GM15510 (cell line): Measurements from ENCODE around the gene PALLD.

Experiments
- POLR2A ChIP-seq: IDR thresholded peaks from 3 replicates; pipeline ENCODE4 v1.6.1; 2011; ENCODE audit warnings: borderline replicate concordance; ENCODE audit not compliant: insufficient read length; ENCODE audit errors: extremely low read depth

PALLD gene

GRCh38 chr4:168925789-168926490 is 429.1 kb downstream of the PALLD start:
- TF ChIP-seq POLR2A, result no peak

DNA sequence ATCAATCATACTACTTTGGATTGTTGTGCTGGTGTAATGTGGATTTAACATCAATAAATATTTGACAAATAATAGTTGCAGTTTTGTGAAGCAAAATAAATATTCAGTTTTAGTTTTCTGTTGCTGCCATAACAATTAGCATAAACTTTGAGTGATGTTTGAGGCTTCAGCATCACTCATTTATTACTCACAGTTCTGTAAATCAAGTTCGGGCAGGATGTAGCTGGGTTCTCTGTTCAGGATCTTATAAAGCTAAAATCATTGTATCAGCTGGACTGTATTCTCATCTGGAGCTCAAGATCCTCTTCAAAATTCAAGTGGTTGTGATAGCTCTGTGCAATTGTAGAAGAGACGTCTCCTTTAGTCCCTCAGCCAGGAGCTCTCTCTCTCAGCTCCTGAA is 431.5 kb downstream of the PALLD start:
- no peak for TF ChIP-seq POLR2A

DNA sequence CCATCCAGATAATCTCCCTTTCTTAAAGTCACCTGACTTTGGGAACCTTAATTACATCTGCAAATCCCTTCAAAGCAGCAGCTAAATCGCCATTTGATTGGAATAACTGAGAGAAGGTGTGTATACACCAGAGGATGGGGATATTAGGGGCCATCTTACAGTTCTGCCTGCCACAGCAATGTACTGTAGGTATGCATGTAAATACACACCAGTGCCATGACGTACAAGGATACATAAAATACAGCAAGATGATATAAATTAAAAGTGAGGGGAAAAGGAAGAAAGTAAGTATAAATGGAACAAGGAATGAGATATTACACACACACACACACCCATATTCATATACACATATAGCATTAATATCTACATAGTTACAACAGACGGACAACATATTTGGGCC is 432.0 kb downstream of the PALLD start:
- no peak for TF ChIP-seq POLR2A

- TF ChIP-seq POLR2A, result no peak
These were observed 433.8 kb downstream of the PALLD start for GRCh38 chr4:168930413-168931196.

- TF ChIP-seq POLR2A, result no peak
These were observed 434.4 kb downstream of the PALLD start for GRCh38 chr4:168931215-168931650.

- TF ChIP-seq POLR2A, result no peak
These were observed 435.3 kb downstream of the PALLD start for GRCh38 chr4:168932138-168932537.

DNA sequence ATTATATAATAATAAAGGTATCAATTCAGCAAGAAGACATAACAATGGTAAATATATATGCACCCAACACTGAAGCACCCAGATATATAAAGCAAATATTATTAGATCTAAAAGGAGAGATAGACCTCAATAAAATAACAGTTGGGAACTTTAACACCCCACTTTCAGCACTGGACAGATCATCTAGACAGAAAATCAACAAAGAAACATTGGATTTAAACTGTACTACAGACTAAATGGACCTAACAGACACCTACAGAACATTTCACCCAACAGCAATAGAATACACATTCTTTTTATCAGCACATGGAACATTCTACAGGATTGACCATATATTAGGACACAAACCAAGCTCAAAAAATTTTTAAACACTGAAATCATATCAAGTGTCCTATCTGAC is 436.6 kb downstream of the PALLD start:
- TF ChIP-seq POLR2A, result no peak

DNA sequence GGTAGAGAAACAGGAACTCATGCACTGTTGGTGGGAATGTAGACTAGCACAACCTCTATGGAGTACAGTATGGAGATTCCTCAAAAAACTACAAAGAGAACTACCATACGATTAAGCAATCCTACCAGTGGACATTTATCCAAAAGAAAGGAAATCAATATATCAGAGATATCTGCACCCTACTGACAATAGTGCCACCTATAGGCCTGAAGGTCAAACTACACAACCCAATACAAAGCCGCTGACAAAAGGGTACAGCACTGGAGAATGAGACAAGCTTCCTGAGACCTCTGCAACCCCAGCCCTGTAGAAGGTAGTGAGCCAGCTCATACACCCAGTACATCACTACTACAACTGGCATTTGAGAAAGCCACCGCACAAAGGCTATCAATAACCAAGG is 446.1 kb downstream of the PALLD start:
- no peak for TF ChIP-seq POLR2A

DNA sequence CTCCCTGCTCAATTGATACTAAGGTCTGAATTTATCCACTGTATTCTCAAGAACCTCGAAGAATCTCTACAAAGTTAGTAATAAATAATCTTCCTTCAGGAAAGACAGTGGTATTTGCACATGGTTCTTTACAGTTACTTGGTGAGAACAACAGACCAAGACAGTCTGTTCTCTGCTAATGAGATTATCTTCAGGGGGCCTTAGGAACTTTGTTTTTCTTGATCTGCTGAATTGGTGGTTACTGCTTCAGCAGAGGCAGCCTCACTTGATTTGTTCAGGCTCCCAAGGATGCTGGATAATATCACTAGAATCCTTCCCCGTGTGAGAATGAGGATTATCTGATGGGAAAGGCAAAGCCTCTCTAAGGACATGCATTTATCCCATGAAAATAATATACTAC is 448.4 kb downstream of the PALLD start:
- TF ChIP-seq POLR2A, result no peak

DNA sequence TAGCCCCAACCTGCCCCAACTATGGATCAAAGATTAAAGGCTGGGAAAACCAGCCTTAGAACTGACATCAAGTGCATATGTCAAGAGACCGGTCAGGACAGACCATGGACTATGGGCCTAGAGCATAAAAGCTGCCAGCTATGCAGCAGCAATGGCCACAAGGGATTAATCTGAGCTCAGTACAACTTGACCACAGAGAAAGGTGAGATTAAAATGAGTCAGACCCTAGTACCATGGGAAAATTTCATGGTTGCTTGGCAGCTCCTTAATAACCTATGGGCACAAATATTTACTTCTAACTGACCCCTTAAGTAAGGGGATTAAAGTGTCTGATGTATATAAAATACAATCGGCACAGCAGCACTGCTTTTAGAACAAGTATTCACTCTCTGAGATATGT is 458.8 kb downstream of the PALLD start:
- TF ChIP-seq POLR2A, result no peak

DNA sequence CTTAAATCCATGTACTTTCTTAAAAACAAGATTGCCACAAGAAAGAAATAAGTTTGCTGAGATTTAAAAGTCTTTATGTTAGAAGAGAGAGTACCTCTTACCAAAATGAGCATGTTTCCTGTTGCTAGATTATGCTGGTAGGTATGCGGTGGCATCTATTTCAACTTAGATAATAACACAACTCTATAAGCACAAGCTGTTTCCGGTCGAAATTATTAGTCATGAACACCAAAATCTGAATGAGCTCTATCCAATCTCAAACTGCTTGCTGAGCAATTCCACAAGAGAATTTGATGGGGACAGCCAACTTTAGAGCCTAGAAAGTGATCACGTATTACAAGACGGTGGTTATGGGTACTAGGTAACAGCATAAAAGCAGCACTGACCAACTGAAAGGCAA is 463.9 kb downstream of the PALLD start:
- no peak for TF ChIP-seq POLR2A

DNA sequence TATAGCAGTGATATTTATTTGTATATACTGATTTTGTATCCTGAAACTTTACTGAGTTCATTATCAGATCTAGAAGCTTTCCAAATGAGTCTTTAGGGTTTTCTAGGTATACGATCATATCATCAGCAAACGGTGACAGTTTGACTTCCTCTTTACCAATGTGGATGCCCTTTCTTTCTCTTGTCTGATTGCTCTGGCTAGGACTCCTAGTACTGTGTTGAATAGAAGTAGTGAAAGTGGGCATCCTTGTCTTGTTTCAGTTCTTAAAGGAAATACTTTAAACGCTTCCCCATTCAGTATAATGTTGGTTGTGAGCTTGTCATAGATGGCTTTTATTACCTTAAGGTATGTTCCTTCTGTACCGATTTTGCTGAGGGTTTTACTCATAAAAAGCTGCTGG is 475.7 kb downstream of the PALLD start:
- TF ChIP-seq POLR2A, result no peak
